WI38 (cell line): ENCODE measurements around the gene FLT1.

ENCODE experiments used
- H3K4me3 ChIP-seq: 2 replicates; pipeline ENCODE4 v1.5.1; 2011; ENCODE audit warnings: low read depth, mild to moderate bottlenecking, control low read depth, low read length
- TF ChIP-seq, protein P1 (sequence below): IDR thresholded peaks from 2 replicates; pipeline ENCODE4 v1.5.1; 2012; ENCODE audit warnings: low read depth, mild to moderate bottlenecking, control low read depth, low read length

FLT1 gene

DNA sequence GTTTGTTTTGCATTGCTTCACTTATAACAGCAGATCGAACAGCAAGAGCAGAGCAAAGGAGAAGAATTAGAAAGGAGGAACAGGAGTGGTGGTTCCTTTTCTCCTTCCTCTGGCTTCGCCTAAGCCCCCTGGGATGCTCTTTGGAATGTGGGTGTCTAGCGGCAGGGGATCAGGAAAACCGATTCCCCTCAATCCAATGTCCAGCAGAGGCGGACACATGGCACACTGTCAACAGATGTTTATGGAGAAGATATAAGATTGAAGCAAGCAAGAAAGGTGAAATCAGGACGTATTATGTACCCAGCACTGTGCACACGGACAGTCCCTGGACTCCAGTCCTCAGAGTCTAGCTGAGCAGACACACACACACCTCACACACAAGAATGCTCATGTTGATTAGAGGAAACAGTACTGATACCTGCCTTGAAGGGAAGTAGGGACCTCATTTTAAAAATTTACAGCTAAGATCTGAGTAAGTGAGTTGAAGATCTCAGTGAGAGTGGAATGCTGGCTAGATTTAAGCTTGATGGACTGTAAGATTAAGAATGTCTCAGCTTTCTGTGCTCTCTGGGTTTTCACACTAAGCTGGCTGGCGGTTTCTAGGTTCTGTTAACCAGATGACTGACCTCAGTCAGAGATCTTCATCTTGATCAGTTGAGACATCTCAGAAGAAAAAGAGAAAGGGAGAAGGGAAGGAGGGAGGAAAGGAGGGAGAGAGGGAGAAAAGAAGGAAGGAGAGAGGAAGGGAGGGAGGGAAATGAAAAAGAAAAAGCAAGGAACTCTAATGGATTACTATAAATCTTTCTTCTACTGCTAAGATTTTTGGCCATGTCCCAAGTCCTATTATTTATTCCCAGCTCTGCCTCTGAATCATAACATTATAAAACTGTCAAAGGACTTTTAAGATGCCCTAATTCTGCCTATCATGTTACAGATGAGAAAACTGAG, 44.8 kb downstream of the FLT1 start:
- TF ChIP-seq, protein P1, sequence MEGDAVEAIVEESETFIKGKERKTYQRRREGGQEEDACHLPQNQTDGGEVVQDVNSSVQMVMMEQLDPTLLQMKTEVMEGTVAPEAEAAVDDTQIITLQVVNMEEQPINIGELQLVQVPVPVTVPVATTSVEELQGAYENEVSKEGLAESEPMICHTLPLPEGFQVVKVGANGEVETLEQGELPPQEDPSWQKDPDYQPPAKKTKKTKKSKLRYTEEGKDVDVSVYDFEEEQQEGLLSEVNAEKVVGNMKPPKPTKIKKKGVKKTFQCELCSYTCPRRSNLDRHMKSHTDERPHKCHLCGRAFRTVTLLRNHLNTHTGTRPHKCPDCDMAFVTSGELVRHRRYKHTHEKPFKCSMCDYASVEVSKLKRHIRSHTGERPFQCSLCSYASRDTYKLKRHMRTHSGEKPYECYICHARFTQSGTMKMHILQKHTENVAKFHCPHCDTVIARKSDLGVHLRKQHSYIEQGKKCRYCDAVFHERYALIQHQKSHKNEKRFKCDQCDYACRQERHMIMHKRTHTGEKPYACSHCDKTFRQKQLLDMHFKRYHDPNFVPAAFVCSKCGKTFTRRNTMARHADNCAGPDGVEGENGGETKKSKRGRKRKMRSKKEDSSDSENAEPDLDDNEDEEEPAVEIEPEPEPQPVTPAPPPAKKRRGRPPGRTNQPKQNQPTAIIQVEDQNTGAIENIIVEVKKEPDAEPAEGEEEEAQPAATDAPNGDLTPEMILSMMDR, result no peak
- no peak overlapping the region for H3K4me3 ChIP-seq

DNA sequence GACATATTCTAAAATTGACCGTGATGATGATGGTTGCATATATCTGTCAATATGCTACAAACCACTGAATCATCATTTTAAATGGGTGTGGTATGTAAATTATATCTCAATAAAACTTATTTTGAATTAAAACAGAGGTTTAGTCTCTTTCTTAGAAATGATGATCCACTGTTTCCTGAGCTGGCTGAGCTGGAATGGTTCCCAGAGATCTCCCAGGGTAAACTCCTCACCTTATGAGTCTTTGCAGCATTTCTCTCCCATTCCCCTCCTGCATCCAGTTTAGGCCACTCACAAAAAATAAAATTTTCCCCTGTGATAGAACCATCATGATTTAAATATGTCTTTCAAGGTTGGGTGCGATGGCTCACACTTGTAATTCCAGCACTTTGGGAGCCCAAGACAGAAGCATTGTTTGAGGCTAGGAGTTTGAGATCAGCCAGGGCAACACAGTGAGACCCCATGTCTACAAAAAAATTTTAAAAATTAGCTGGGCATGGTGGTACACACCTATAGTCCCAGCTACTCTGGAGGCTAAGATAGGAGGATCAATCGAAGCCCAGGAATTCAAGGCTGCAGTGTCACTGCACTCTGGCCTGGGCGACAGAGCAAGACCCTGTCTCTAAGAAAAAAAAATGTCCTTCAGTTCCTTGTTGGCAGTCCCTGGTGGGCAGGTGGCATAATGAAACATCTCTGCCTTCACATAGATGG, 46.1 kb downstream of the FLT1 start:
- TF ChIP-seq, protein P1, result no peak
- no peak overlapping the region for H3K4me3 ChIP-seq

- TF ChIP-seq, protein P1, result no peak
Measured at GRCh38 chr13:28447989-28448388, 46.9 kb downstream of the FLT1 start.

DNA sequence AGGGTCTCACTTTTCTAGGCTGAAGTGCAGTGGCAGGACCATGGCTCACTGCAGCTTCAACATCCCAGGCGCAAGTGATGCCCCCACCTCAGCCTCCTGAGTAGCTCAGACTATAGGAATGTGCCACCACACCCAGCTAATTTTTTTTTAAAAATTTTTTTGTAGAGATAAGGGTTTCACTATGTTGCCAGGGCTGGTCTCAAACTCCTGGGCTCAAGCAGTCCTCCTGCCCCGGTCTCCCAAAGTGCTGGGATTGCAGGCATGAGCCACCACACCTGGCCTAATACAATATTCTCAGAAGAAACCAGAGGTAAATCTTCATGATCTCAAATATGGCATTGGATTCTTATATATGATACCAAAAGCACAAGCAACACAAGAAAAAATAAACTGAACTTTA, 47.7 kb downstream of the FLT1 start:
- TF ChIP-seq, protein P1, result no peak
- H3K4me3 ChIP-seq, result no peak overlapping the region

More at GRCh38 chr13:28447989-28448388, 46.9 kb downstream of the FLT1 start:
- H3K4me3 ChIP-seq, result no peak overlapping the region

DNA sequence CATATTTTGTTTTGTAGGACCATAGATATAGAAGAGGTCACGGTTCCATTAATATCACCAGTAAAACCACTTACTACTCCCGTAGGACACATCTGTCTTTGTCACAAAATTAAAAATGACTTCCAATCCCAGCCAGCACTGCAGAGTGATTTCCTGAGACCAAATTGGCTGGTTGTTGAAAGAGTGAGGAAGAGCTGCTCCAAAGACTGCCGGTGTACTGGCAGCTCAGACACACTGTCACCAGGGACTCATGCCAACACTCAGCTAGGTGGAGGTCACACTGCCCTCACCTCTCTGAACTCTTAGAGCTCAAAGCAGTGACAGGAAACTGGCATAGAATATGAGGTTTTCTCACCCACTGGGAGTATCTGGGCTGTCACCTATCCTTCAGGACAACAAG, 52.1 kb downstream of the FLT1 start:
- TF ChIP-seq, protein P1, result no peak
- no peak overlapping the region for H3K4me3 ChIP-seq

GRCh38 chr13:28441529-28441928, 53.4 kb downstream of the FLT1 start:
- H3K4me3 ChIP-seq, result no peak overlapping the region

More at GRCh38 chr13:28441529-28441928, 53.4 kb downstream of the FLT1 start:
- TF ChIP-seq, protein P1, result no peak
